GM20000 (cell line): Measurements from ENCODE around the gene MYH11.
"Not testable (repeated sequence)": the region's sequence is repeated elsewhere in the genome, so short reads cannot be mapped to it uniquely, and the experiment has no call there.

ENCODE experiments used
- DNase-seq: peaks from one replicate; pipeline ENCODE4 v3.0.0; 2012; ENCODE audit warnings: low spot score
- CTCF ChIP-seq: IDR thresholded peaks from 2 replicates; pipeline ENCODE4 v1.5.1; 2012; ENCODE audit warnings: mild to moderate bottlenecking, control low read depth; ENCODE audit errors: extremely low read depth, missing control alignments

The MYH11 gene

GRCh38 chr16:15799851-15800495, 56.9 kb downstream of the MYH11 start:
- no peak for TF ChIP-seq CTCF
- DNase-seq: no peak

GRCh38 chr16:15798671-15799070, 58.2 kb downstream of the MYH11 start:
- DNase-seq: no peak

GRCh38 chr16:15796885-15797284, 59.9 kb downstream of the MYH11 start:
- TF ChIP-seq CTCF: no peak
- DNase-seq: no peak

More at GRCh38 chr16:15798671-15799070, 58.2 kb downstream of the MYH11 start:
- TF ChIP-seq CTCF: no peak

GRCh38 chr16:15795615-15796014, 61.2 kb downstream of the MYH11 start:
- DNase-seq: no peak
- no peak for TF ChIP-seq CTCF

GRCh38 chr16:15792563-15792971, 64.3 kb downstream of the MYH11 start:
- no peak for TF ChIP-seq CTCF
- no peak for DNase-seq

- TF ChIP-seq CTCF: no peak
- DNase-seq: no peak
Observed at GRCh38 chr16:15790458-15790857, 66.4 kb downstream of the MYH11 start.

GRCh38 chr16:15789816-15790215, 67.0 kb downstream of the MYH11 start:
- not testable (repeated sequence) for DNase-seq

GRCh38 chr16:15788846-15789239, 68.0 kb downstream of the MYH11 start:
- TF ChIP-seq CTCF: no peak
- no peak for DNase-seq
